Osteoblast (primary cell): ENCODE measurements around the gene CRADD. TPM values are rescaled to one million over a fixed set of nuclear protein-coding genes. Genes with fewer than 3 reads are reported as not detected.

Experiments used
- DNase-seq: peaks from one replicate; pipeline ENCODE4 v3.0.0; 2011; ENCODE audit warnings: low spot score, mixed read lengths; ENCODE audit not compliant: insufficient read length; ENCODE audit errors: missing footprints
- H2AFZ ChIP-seq: 2 replicates; pipeline ENCODE4 v1.6.0; 2011; ENCODE audit warnings: mild to moderate bottlenecking, low read length
- H3K27ac ChIP-seq: 2 replicates; pipeline ENCODE4 v1.5.1; 2011; ENCODE audit warnings: mild to moderate bottlenecking, low read depth, low read length, moderate library complexity
- H3K27me3 ChIP-seq: 2 replicates; pipeline ENCODE4 v1.6.0; 2012; ENCODE audit warnings: mild to moderate bottlenecking, control low read depth, inconsistent platforms, low read length, moderate library complexity; ENCODE audit not compliant: insufficient read depth
- H3K36me3 ChIP-seq: 2 replicates; pipeline ENCODE4 v1.5.1; 2011; ENCODE audit warnings: mild to moderate bottlenecking, low read length, control low read depth, moderate library complexity; ENCODE audit not compliant: insufficient read depth
- H3K4me1 ChIP-seq: 2 replicates; pipeline ENCODE4 v1.5.1; 2011; ENCODE audit warnings: mild to moderate bottlenecking, low read length, control low read depth, moderate library complexity; ENCODE audit not compliant: insufficient read depth
- H3K4me2 ChIP-seq: 2 replicates; pipeline ENCODE4 v1.6.0; 2011; ENCODE audit warnings: mild to moderate bottlenecking, low read length; ENCODE audit not compliant: insufficient read depth
- H3K4me3 ChIP-seq: fragments of 200-600 bp; sonication (generic); 3 replicates; pipeline ENCODE4 v1.5.1; 2012; ENCODE audit warnings: mild to moderate bottlenecking, low read length, inconsistent platforms; ENCODE audit not compliant: insufficient read depth
- H3K79me2 ChIP-seq: 2 replicates; pipeline ENCODE4 v1.6.0; 2012; ENCODE audit warnings: mild to moderate bottlenecking, low read length, control low read depth, inconsistent platforms; ENCODE audit not compliant: insufficient read depth
- H3K9me3 ChIP-seq: 2 replicates; pipeline ENCODE4 v1.5.1; 2011; ENCODE audit warnings: low read depth, low read length, control low read depth
- H4K20me1 ChIP-seq: 2 replicates; pipeline ENCODE4 v1.6.0; 2012; ENCODE audit warnings: mild to moderate bottlenecking, low read length, control low read depth; ENCODE audit not compliant: insufficient read depth
- CTCF ChIP-seq: IDR thresholded peaks from 2 replicates; pipeline ENCODE4 v1.5.1; 2011; ENCODE audit warnings: mild to moderate bottlenecking, low read depth, low read length, moderate library complexity; ENCODE audit errors: extremely low read depth
- small RNA-seq: library from RNA; depleted of rRNA; stranded (forward); fragments of <200 nt; gene quantifications from one replicate; pipeline ENCODE3, GENCODE V24; 2012
- total RNA-seq: library from RNA; depleted of rRNA; stranded (reverse); fragments of >200 nt; gene quantifications from 2 replicates; pipeline ENCODE4 v1.2.3, GENCODE V29; 2012

Gene CRADD
- total RNA-seq, 1 donor, result 15.6 TPM

- peak; percentile 15 for TF ChIP-seq CTCF
- peak overlapping the region; percentile 46 for H3K4me3 ChIP-seq
- peak overlapping the region; percentile 76 for H2AFZ ChIP-seq
Observed at GRCh38 chr12:93943780-93944179, 266.6 kb downstream of the CRADD start.

GRCh38 chr12:93944201-93944600 lies 267.0 kb downstream of the CRADD start:
- TF ChIP-seq CTCF, result no peak
- Histone ChIP-seq H3K4me1 (peaks cover 28% of the 10 kb centered on the region), H4K20me1 (no peaks in the 10 kb centered on the region)

More at GRCh38 chr12:93943780-93944179, 266.6 kb downstream of the CRADD start:
- H4K20me1 ChIP-seq, result no peaks in the 10 kb centered on the region
- no peaks in the 10 kb centered on the region for H3K79me2 ChIP-seq
- no peaks in the 10 kb centered on the region for H3K27me3 ChIP-seq
- H3K27ac ChIP-seq, result peak overlapping the region; percentile 89
- DNase-seq, result peak; percentile 84
- H3K4me1 ChIP-seq, result peaks cover 28% of the 10 kb centered on the region
- no peaks in the 10 kb centered on the region for H3K36me3 ChIP-seq
- H3K4me2 ChIP-seq, result peak overlapping the region; percentile 73
- H3K9me3 ChIP-seq, result no peaks in the 10 kb centered on the region

More at GRCh38 chr12:93944201-93944600, 267.0 kb downstream of the CRADD start:
- no peaks in the 10 kb centered on the region for H3K79me2 ChIP-seq
- no peaks in the 10 kb centered on the region for H3K36me3 ChIP-seq
- H3K27ac ChIP-seq, result peak overlapping the region; percentile 89
- H3K27me3 ChIP-seq, result no peaks in the 10 kb centered on the region
- H3K4me3 ChIP-seq, result peak overlapping the region; percentile 46
- DNase-seq, result peak; percentile 21
- no peaks in the 10 kb centered on the region for H3K9me3 ChIP-seq
- H3K4me2 ChIP-seq, result peak overlapping the region; percentile 73
- peak overlapping the region; percentile 76 for H2AFZ ChIP-seq

Small RNA genes lying within 50 kb of the gene (small RNA-seq; reads per million reads assigned to genes)
- not detected for gene RN7SL630P

Other genes starting within 250 kb of the CRADD start
- 44.2 and 53.0 TPM in 2 replicates for gene UBE2N, start 235.4 kb upstream of the CRADD start, total RNA-seq
- 26.5 and 29.0 TPM in 2 replicates for gene MRPL42, start 209.9 kb upstream of the CRADD start, total RNA-seq
- 32.6 and 40.7 TPM in 2 replicates for gene SOCS2, start 104.7 kb upstream of the CRADD start, total RNA-seq